Loucy (cell line): Measurements from ENCODE around the gene IQCE.

ENCODE experiments used
- H2AFZ ChIP-seq: fragments of 200-600 bp; sonication (generic); 2 replicates; pipeline ENCODE4 v1.6.0; 2016; ENCODE audit warnings: antibody characterized with exemption, mild to moderate bottlenecking, low read length, moderate library complexity
- H3F3A ChIP-seq: fragments of 200-600 bp; 2 replicates; pipeline ENCODE4 v1.6.0; 2016; ENCODE audit warnings: antibody characterized with exemption, low read depth, mild to moderate bottlenecking
- H3K27me3 ChIP-seq: fragments of 200-600 bp; sonication (generic); 2 replicates; pipeline ENCODE4 v1.6.1; 2014; ENCODE audit warnings: low read length, mild to moderate bottlenecking; ENCODE audit not compliant: insufficient read depth, poor library complexity, severe bottlenecking
- H3K36me3 ChIP-seq: fragments of 200-600 bp; sonication (generic); 2 replicates; pipeline ENCODE4 v1.6.1; 2016; ENCODE audit warnings: low read length; ENCODE audit not compliant: insufficient read depth
- H3K4me1 ChIP-seq: fragments of 200-600 bp; sonication (generic); 2 replicates; pipeline ENCODE4 v1.5.1; 2014; ENCODE audit warnings: low read length, mild to moderate bottlenecking; ENCODE audit not compliant: insufficient read depth, poor library complexity, severe bottlenecking
- H3K4me2 ChIP-seq: fragments of 200-600 bp; sonication (generic); 2 replicates; pipeline ENCODE4 v1.6.0; 2014; ENCODE audit warnings: antibody characterized with exemption, low read length, low read depth, mild to moderate bottlenecking; ENCODE audit not compliant: poor library complexity, severe bottlenecking
- H3K4me3 ChIP-seq: fragments of 200-600 bp; sonication (generic); 2 replicates; pipeline ENCODE4 v1.5.1; 2014; ENCODE audit warnings: low read length, mild to moderate bottlenecking, mixed read lengths; ENCODE audit not compliant: poor library complexity, severe bottlenecking
- H3K79me2 ChIP-seq: fragments of 200-600 bp; sonication (generic); 2 replicates; pipeline ENCODE4 v1.6.1; 2014; ENCODE audit warnings: low read length; ENCODE audit not compliant: insufficient read depth
- H3K9ac ChIP-seq: fragments of 200-600 bp; sonication (generic); 2 replicates; pipeline ENCODE4 v1.6.0; 2014; ENCODE audit warnings: mild to moderate bottlenecking, low read depth, low read length, moderate library complexity; ENCODE audit not compliant: poor library complexity, severe bottlenecking
- H3K9me2 ChIP-seq: fragments of 200-600 bp; sonication (generic); replicated peaks from 2 replicates; pipeline ENCODE4 v1.6.1; 2016; ENCODE audit warnings: low read depth, low read length, mixed read lengths
- H3K9me3 ChIP-seq: fragments of 200-600 bp; sonication (generic); 2 replicates; pipeline ENCODE4 v1.6.1; 2014; ENCODE audit warnings: mild to moderate bottlenecking, antibody characterized with exemption, low read length, low read depth; ENCODE audit not compliant: insufficient read depth
- H4K20me1 ChIP-seq: fragments of 200-600 bp; sonication (generic); 2 replicates; pipeline ENCODE4 v1.6.0; 2014; ENCODE audit warnings: antibody characterized with exemption, low read length, mild to moderate bottlenecking; ENCODE audit not compliant: insufficient read depth, poor library complexity, severe bottlenecking
- CTCF ChIP-seq: fragments of 200-600 bp; sonication (generic); conservative IDR thresholded peaks from 2 replicates; pipeline ENCODE4 v1.5.1; 2014; ENCODE audit warnings: mild to moderate bottlenecking, antibody characterized with exemption, low read length
- EZH2phosphoT487 ChIP-seq: fragments of 200-600 bp; IDR thresholded peaks from 2 replicates; pipeline ENCODE4 v1.6.1; 2018; ENCODE audit warnings: antibody characterized with exemption, mild to moderate bottlenecking, moderate library complexity, borderline replicate concordance

IQCE gene

GRCh38 chr7:2586326-2587020, 27.7 kb downstream of the IQCE start:
- H4K20me1 ChIP-seq = no peaks in the 10 kb centered on the region
- H3F3A ChIP-seq = no peaks in the 10 kb centered on the region
- no peak overlapping the region for H2AFZ ChIP-seq
- no peaks in the 10 kb centered on the region for H3K36me3 ChIP-seq
- H3K4me3 ChIP-seq = no peak overlapping the region
- H3K9me3 ChIP-seq = no peaks in the 10 kb centered on the region
- no peaks in the 10 kb centered on the region for H3K9me2 ChIP-seq
- no peak overlapping the region for H3K9ac ChIP-seq
- no peak overlapping the region for H3K4me2 ChIP-seq
- H3K4me1 ChIP-seq = no peaks in the 10 kb centered on the region
- no peaks in the 10 kb centered on the region for H3K27me3 ChIP-seq
- no peaks in the 10 kb centered on the region for H3K79me2 ChIP-seq
- no peak for TF ChIP-seq CTCF
- TF ChIP-seq EZH2phosphoT487 = no peak

GRCh38 chr7:2587134-2587533, 28.4 kb downstream of the IQCE start:
- Histone ChIP-seq H3F3A (no peaks in the 10 kb centered on the region), H3K9ac (no peak overlapping the region), H2AFZ (no peak overlapping the region), H3K9me2 (no peaks in the 10 kb centered on the region), H4K20me1 (no peaks in the 10 kb centered on the region), H3K27me3 (no peaks in the 10 kb centered on the region), H3K4me1 (no peaks in the 10 kb centered on the region), H3K4me2 (no peak overlapping the region), H3K36me3 (no peaks in the 10 kb centered on the region), H3K4me3 (no peak overlapping the region), H3K9me3 (no peaks in the 10 kb centered on the region), H3K79me2 (no peaks in the 10 kb centered on the region)
- no peak for TF ChIP-seq CTCF
- TF ChIP-seq EZH2phosphoT487 = no peak

GRCh38 chr7:2587778-2588177, 29.0 kb downstream of the IQCE start:
- no peaks in the 10 kb centered on the region for H3K79me2 ChIP-seq
- no peak overlapping the region for H2AFZ ChIP-seq
- no peak overlapping the region for H3K4me3 ChIP-seq
- H4K20me1 ChIP-seq = no peaks in the 10 kb centered on the region
- H3K27me3 ChIP-seq = no peaks in the 10 kb centered on the region
- no peaks in the 10 kb centered on the region for H3K4me1 ChIP-seq
- no peaks in the 10 kb centered on the region for H3K9me3 ChIP-seq
- no peak overlapping the region for H3K9ac ChIP-seq
- H3K36me3 ChIP-seq = no peaks in the 10 kb centered on the region
- no peaks in the 10 kb centered on the region for H3K9me2 ChIP-seq
- TF ChIP-seq EZH2phosphoT487 = no peak
- no peak for TF ChIP-seq CTCF
- no peak overlapping the region for H3K4me2 ChIP-seq
- no peaks in the 10 kb centered on the region for H3F3A ChIP-seq
